NCI-H2171 (cell line): ENCODE results near the gene GPX4.
A peak's percentile ranks its signal among the peaks of the same experiment; 100 is the strongest.

Experiments used
- DNase-seq: peaks from one replicate; lab custom pipeline; 2025; lab: John Stamatoyannopoulos, UW

The GPX4 gene, protein sequence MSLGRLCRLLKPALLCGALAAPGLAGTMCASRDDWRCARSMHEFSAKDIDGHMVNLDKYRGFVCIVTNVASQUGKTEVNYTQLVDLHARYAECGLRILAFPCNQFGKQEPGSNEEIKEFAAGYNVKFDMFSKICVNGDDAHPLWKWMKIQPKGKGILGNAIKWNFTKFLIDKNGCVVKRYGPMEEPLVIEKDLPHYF

DNA sequence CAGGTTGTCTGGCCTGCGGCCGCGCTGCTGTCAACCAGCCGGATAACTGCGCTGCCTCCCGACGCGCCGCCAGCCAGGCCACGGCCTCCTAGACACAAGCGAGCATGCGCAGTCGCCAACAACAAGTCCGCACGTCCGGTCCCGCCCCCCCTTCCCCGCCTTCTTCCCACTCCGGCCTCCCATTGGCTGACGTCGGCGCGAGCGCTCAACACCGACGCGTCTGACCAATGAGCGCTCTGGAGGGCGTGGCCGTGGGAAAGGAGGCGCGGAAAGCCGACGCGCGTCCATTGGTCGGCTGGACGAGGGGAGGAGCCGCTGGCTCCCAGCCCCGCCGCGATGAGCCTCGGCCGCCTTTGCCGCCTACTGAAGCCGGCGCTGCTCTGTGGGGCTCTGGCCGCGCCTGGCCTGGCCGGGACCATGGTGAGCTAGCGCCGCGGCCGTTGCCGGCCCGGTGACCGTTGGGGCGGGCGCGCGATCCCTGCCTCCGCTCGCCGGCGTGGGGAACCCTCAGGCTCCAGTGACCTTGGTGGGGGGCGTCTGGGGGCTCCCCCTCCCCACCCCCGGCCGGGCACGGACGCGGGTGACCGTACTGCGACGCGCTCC is at the start of gene GPX4:
TSS of gene GPX4 (plus strand) at position 287 of the 603 bp plus-strand sequence. CDS start at position 337, 50 bp downstream.
- DNase-seq = peak; percentile 99

- no peak for DNase-seq
Observed at GRCh38 chr19:1054102-1055027, 49.4 kb upstream of the GPX4 start.

DNA sequence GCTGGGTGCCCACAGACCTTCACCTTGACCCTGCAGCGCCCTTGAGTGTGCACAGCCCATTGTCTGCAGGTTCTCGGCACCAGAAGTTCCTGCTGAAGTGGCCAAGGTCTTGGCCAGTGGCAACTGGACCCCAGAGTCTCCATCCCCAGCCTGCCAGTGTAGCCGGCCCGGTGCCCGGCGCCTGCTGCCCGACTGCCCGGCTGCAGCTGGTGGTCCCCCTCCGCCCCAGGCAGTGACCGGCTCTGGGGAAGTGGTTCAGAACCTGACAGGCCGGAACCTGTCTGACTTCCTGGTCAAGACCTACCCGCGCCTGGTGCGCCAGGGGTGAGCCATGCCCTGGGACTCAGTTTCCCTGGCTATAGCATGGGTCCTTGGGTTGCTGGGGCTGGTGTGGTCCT is 48.8 kb upstream of the GPX4 start:
- no peak for DNase-seq

DNA sequence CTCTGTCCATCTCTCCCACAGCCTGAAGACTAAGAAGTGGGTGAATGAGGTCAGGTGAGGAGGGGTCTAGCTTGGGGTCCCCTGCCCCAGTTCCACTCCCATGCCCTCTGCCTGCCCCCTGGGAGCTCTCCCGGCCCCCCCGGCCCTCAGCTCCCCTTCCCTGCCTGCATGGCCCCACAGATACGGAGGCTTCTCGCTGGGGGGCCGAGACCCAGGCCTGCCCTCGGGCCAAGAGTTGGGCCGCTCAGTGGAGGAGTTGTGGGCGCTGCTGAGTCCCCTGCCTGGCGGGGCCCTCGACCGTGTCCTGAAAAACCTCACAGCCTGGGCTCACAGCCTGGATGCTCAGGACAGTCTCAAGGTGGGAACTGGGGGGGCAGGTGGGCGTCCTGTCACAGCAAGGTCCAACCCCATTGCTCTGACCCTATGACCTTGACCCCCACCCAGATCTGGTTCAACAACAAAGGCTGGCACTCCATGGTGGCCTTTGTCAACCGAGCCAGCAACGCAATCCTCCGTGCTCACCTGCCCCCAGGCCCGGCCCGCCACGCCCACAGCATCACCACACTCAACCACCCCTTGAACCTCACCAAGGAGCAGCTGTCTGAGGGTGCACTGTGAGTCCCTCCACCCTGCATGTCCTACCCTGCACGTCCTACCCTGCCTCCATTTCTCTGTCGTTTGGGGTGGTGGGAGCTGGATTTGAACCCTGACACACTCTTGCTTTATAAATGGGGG is 47.7 kb upstream of the GPX4 start:
- DNase-seq = no peak

GRCh38 chr19:1057176-1057855 is 46.5 kb upstream of the GPX4 start:
- peak; percentile 70 for DNase-seq

GRCh38 chr19:1058112-1058511 is 45.7 kb upstream of the GPX4 start:
- no peak for DNase-seq

DNA sequence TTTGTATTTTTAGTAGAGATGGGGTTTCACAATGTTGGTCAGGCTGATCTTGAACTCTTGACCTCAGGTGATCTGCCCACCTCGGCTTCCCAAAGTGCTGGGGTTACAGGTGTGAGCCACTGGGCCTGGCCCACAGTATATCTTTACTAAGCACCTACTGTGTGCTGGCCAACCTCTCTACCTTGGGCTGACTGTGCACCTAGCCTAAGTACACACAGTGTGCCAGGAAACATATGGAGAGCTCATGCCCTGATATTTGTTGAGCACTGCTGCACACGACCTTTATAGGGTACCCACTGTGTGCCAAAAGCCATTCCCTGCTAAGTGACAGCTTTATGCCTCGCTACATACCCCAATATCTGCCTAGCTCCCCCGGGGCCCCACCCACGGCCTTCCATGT is 43.1 kb upstream of the GPX4 start:
- DNase-seq = no peak

DNA sequence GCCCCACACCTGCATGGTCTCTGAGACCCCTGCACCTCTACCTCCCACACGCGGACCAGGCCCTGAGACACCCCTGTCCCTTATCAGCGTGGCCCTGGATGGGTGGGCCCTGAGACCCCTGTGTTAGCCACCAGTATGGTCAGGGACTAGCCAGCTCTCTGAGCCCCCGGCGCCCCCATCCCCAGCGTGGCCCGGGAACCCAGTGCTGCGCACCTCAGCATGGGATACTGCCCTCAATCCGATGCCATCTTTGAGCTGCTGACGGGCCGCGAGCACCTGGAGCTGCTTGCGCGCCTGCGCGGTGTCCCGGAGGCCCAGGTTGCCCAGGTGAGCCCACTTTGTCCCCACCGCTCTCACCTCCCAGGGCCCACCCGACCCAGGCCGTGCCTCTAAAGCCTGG is 41.8 kb upstream of the GPX4 start:
- DNase-seq = no peak

DNA sequence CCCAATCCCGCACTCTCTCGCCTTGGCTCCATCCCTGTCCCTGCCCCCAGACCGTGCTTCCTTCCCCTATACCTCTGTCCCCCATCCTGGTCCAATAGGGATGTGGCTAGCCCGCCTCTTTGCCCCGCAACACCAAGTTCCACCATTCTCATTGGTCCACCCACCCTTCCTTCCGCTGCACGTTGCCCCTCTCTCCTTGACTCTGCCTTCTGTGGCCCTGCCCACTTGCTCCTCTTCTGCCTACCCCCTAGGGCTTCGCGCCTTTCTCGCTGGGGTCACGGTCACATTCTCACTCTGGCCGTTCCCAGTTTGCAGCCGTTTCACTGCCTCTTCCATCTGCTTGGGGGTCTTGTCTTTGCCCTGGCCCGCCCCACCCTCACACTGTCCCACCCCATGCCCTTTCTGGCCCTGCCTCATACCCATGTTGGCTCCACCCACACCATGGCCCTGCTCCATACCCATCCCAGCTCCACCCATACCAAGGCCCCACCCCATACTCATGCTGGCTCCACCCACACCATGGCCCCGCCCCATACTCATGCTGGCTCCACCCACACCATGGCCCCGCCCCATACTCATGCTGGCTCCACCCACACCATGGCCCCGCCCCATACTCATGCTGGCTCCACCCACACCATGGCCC is 41.3 kb upstream of the GPX4 start:
- no peak for DNase-seq

DNA sequence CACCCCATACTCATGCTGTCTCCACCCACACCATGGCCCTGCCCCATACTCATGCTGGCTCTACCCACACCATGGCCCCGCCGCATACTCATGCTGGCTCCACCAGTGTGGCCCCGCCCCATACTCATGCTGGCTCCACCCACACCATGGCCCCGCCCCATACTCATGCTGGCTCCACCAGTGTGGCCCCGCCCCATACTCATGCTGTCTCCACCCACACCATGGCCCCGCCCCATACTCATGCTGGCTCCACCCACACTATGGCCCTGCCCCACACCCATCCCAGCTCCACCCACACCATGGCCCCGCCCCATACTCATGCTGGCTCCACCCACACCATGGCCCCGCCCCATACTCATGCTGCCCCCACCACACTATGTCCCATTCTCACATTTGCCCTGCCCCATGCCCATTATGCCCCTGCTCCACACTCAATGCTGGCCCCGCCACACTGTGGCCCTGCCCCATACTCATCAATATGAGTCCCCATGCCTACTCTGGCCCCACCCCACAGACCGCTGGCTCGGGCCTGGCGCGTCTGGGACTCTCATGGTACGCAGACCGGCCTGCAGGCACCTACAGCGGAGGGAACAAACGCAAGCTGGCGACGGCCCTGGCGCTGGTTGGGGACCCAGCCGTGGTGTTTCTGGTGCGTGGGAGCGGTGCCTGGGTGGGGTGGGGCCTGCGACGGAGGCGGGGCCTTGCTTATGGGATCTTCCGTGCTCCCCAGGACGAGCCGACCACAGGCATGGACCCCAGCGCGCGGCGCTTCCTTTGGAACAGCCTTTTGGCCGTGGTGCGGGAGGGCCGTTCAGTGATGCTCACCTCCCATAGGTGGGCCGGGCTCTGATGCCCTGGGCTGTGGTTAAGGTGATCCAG is 40.5 kb upstream of the GPX4 start:
- DNase-seq = no peak

- DNase-seq = no peak
Observed at GRCh38 chr19:1063909-1064660, 39.7 kb upstream of the GPX4 start.

DNA sequence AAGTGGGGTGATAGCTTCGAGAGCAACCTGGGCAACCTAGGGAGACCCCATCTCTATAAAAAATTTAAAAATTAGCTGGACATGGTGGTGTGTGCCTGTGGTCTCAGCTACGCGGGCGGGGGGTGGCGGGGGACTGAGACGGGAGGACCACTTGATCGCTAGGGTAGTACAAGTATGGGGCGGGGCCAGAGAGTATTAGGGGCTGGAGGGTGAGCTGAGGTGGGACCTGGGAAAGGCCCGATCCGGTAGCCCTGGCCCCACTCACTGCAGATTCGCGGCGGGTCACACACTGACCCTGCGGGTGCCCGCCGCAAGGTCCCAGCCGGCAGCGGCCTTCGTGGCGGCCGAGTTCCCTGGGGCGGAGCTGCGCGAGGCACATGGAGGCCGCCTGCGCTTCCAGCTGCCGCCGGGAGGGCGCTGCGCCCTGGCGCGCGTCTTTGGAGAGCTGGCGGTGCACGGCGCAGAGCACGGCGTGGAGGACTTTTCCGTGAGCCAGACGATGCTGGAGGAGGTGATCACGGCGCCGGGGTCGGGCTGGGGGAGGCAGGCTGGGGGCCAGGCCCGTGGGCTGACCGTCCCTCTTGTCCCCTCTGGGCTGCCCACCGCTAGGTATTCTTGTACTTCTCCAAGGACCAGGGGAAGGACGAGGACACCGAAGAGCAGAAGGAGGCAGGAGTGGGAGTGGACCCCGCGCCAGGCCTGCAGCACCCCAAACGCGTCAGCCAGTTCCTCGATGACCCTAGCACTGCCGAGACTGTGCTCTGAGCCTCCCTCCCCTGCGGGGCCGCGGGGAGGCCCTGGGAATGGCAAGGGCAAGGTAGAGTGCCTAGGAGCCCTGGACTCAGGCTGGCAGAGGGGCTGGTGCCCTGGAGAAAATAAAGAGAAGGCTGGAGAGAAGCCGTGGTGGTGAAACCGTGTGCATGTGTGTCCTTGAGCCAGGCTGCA is 38.9 kb upstream of the GPX4 start:
- DNase-seq = peak; percentile 67

GRCh38 chr19:1065606-1066109 is 38.1 kb upstream of the GPX4 start:
- no peak for DNase-seq

DNA sequence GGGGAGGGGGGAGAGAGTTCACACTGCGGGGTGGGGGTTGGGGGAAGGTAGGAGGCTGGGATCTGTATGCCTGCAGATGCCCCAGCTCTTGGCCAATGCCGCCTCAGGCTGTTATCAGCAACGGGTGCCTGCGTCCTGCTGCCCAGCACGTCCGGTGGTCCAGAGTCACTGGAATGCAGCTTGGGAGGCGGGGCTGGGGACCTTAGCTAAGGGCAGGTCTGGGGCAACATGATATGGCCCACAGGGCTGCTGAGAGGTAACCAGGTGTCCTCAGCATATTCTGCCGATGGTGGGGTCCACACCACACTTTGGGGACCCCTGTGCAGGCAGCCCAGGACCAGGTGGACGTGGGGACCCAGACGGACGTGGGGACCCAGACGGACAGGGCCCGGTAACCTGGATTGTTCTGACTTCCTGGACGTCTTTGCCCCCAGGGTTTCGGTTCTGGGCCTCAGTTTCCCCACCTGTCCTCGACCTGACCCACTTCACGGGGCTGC is 37.5 kb upstream of the GPX4 start:
- no peak for DNase-seq

GRCh38 chr19:1066748-1067340 is 37.0 kb upstream of the GPX4 start, which contains the start of gene ARHGAP45:
TSS of gene ARHGAP45 (plus strand) at chr19:1067167. CDS start at chr19:1067406, 239 bp downstream.
- DNase-seq = no peak

GRCh38 chr19:1067341-1067957 is 36.3 kb upstream of the GPX4 start:
- no peak for DNase-seq
